ENCODE measurements around the gene MAG. TPM values are rescaled to one million over a fixed set of nuclear protein-coding genes. Genes with fewer than 3 reads are reported as not detected.

Gene MAG
- total RNA-seq, 1 donor from 2014 or later = not detected

DNA sequence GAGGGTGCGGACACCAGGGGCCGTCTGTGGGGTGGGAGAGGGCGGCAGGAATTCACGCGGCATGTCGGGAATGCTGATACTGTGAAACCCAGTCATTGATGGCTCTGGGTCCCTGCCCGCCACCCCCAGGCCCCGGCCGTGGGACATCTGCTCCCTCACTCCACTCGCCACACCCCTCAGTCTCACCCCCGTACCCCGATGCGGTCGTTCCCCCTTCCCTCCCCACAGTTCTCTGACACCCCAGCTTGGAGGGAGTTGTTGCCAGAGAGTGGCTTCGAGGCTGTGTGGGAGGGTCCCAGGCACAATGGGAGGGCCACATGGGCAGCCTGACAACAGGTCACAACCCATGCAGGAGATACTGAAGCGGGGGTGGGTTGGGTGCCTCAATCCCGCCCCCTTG lies 1.8 kb downstream of the MAG start:
- DNase-seq (ENCODE audit: missing footprints) = peak; percentile 14
- intact Hi-C loops (cut with DNase I) = no loop called here
- ATAC-seq = no peak

DNA sequence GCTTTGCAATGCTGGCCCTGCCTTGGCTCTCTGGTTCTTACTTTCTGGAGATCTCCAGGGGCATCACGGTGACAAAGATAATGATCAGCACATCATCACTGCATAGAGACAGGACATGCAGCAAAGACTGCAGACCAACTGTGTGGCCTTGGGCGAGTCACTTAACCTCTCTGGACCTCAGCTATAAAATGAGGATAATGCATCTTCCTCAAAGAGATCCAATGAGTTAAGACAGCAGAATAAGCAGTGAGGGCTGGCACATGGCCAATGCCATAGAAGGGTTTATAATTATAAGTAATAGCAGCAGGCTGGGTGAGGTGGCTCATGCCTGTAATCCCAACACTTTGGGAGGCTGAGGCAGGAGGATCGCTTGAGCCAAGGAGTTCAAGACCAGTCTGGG lies 2.4 kb downstream of the MAG start:
- peak; percentile 14 for DNase-seq (ENCODE audit: missing footprints)
- intact Hi-C loops (cut with DNase I) = no loop called here
- no peak for ATAC-seq

DNA sequence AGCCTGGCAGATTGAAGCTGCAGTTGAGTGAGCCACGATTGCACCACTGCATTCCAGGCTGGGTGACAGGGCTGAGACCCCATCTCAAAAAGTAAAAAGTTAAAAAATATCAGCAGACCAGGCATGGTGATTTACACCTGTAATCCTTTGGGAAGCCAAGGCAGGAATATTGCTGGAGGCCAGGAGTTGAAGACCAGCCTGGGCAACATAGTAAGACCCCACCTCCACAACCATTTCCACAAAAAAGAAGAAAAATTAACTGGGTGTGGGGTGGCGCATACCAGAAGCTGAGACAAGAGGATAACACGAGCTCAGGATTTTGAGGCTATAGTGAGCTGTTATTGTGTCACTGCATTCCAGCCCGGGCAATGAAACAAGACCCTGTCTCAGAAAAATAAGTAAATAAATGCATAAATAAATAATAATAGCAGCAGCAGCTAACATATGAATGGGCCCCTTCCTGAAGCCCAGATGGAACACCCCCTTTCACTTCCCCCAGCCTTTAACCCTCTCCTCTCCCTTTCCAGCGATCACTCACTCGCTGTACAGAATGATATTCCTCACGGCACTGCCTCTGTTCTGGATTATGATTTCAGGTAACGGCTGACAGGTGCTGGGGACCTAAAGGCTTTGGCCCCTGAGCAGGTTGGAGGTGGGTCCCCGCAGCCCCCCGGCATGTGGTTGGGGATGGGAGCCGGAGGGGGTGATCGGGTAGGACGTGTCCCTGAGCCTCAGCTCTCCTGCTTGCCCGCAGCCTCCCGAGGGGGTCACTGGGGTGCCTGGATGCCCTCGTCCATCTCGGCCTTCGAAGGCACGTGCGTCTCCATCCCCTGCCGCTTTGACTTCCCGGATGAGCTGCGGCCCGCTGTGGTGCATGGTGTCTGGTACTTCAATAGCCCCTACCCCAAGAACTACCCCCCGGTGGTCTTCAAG lies 3.2 kb downstream of the MAG start:
- ATAC-seq (no peak), DNase-seq (ENCODE audit: missing footprints) (no peak)
- intact Hi-C loops (cut with DNase I) = no loop called here

DNA sequence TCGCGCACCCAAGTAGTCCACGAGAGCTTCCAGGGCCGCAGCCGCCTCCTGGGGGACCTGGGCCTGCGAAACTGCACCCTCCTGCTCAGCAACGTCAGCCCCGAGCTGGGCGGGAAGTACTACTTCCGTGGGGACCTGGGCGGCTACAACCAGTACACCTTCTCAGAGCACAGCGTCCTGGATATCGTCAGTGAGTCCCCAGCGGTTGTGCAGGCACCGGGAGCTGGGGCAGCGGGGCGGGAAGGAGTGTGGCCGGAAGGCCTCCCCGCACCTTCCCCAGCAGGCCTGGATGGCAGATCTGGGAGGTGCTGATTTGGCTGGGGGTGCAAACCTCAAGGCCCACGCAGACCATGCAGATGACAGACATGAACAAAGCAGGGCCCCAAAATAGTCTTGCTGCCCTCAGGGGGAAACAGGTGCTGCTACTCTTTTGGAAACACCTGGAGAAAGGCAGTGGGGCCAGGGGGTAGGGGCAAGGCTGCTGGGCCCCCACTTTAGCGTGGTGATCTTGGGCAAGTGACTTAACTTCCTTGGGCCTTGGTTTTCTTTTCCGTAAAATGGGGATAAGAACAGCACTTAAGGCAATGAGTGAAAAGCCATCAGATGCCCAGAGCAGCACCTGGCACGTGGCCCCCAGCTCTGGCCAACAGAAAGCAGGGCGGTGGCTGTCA lies 4.0 kb downstream of the MAG start:
- intact Hi-C loops (cut with DNase I) = no loop called here
- ATAC-seq (no peak), DNase-seq (ENCODE audit: missing footprints) (peak; percentile 59)

DNA sequence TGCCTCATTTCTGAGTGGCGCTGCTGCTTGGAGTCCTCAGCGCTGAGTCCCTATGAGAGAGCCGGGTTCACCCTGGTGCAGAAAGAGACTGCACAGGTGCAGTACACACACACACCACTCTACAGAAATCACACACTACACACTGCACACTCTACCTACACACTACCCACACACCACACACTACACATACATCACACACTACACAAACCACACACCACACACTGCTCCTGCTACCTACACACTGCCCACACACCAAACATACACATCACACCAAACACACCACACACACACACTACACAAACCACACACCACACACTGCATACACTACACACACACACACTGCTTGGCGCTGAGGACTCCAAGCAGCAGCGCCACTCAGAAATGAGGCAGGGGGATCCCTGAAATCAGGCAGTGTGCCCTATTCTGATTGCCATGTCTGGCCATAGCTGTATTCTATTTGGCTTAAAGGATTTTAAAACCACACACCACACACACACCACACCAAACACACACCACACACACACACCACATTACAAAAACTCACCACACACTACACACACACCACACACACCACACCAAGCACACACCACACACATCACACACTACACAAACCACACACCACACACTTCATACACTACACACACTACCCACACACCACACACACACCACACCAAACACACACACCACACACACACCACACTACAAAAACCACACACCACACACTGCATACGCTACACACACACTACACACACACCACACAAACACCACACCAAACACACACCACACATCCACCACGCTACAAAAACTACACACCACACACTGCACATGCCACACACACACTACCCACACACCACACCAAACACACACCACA lies 4.9 kb downstream of the MAG start:
- DNase-seq (ENCODE audit: missing footprints) (peak; percentile 39), ATAC-seq (no peak)
- intact Hi-C loops (cut with DNase I) = no loop called here

DNA sequence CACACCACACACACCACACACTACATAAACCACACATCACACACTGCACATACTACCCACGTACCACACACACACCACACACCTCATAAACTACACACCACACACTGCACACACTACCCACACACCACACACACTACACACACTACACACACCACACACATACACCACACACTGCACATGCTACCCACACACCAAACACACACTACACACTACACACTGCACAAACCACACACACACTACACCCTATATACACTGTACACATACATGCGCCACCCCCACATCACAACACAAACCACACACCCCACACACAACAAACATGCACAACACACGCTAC lies 5.5 kb downstream of the MAG start:
- intact Hi-C loops (cut with DNase I) = no loop called here
- DNase-seq (ENCODE audit: missing footprints) (no peak), ATAC-seq (no peak)

DNA sequence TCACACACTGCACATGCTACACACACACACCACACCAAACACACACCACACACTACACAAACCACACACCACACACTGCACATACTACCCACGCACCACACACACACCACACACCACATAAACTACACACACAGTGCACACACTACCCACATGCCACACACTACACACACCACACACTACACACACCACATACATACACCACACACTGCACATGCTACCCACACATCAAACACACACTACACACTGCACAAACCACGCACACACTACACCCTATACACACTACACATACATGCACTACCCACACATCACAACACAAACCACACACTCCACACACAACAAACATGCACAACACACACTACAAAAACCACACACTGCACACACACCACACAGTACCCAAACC lies 6.0 kb downstream of the MAG start:
- peak; percentile 5 for DNase-seq (ENCODE audit: missing footprints)
- intact Hi-C loops (cut with DNase I) = no loop called here
- no peak for ATAC-seq

DNA sequence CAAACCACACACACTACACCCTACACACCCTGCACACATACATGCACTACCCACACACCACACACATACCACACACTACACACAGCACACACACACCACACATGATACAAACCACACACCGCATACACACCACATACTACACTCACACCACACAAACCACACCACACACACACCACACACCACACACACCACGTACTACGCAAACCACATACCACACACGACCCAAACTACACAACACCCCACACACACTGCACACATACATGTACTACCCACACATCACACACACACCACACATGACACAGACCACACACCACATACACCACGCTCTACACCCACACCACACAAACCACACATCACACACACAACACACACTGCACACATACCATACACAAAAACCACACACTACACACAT lies 6.6 kb downstream of the MAG start:
- intact Hi-C loops (cut with DNase I) = no loop called here

DNA sequence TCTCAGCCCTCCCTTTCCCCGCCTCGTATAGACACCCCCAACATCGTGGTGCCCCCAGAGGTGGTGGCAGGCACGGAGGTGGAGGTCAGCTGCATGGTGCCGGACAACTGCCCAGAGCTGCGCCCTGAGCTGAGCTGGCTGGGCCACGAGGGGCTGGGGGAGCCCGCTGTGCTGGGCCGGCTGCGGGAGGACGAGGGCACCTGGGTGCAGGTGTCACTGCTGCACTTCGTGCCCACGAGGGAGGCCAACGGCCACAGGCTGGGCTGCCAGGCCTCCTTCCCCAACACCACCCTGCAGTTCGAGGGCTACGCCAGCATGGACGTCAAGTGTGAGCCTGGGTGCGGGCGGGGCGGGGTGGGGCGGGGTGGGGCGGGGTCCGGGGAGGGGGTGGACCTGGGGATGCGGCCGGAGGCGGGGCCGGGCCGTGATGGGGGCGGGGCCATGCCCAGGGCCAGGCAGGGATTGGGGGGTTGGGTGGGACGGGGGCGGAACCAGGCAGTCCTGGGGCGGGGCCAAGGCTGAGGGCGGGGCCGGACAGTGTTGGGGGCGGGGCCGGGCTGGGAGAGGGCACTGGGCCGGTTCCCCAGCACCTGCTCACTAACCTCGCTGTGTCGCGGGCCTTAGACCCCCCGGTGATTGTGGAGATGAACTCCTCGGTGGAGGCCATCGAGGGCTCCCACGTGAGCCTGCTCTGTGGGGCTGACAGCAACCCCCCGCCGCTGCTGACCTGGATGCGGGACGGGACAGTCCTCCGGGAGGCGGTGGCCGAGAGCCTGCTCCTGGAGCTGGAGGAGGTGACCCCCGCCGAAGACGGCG lies 7.8 kb downstream of the MAG start:
- ATAC-seq (no peak), DNase-seq (ENCODE audit: missing footprints) (peak; percentile 65)
- intact Hi-C loops (cut with DNase I) = no loop called here

More for the DNA sequence above, 6.6 kb downstream of the MAG start:
- DNase-seq (ENCODE audit: missing footprints) = no peak
- no peak for ATAC-seq

DNA sequence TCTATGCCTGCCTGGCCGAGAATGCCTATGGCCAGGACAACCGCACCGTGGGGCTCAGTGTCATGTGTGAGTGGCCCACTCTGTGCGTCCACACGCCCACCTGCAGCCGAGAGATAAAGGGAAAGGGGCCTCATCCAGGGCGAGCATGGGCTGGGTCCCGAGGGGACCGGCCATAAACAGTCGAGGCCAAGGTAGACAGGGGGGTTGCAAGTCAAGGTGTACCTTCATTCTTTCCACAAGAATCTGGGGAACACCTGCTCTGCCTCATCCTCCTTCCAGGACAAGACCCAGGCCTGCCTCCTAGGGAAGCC lies 8.3 kb downstream of the MAG start:
- DNase-seq (ENCODE audit: missing footprints) = peak; percentile 28
- intact Hi-C loops (cut with DNase I) = no loop called here
- ATAC-seq = no peak

DNA sequence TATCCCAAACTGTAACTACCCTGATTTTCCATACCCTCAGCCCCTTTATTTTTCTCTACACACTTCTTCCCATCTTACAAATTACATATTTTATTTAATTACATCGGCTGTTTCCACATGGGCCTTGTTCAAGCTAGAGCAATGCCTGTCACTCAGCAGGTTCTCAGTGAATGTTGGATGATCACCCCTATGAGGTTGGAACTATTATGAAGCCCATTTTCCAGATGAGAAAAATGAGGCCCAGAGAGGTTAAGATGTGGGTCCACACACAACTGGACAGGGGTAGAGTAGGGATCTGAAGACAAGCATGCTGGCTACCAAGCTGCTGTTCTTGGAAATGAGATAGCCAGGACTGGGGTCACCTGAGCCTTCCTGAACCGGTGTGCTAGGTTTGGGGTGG lies 10.0 kb downstream of the MAG start:
- intact Hi-C loops (cut with DNase I) = no loop called here
- ATAC-seq (no peak), DNase-seq (ENCODE audit: missing footprints) (no peak)

DNA sequence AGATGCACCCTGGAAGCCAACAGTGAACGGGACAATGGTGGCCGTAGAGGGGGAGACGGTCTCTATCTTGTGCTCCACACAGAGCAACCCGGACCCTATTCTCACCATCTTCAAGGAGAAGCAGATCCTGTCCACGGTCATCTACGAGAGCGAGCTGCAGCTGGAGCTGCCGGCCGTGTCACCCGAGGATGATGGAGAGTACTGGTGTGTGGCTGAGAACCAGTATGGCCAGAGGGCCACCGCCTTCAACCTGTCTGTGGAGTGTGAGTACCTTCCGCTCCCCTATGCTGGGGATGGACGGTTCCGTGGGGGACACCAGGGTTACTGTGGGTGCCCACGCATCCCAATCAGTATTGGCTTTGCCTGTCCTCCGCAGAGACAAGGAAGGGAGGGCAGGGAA lies 10.5 kb downstream of the MAG start:
- intact Hi-C loops (cut with DNase I) = no loop called here
- DNase-seq (ENCODE audit: missing footprints) (no peak), ATAC-seq (no peak)

DNA sequence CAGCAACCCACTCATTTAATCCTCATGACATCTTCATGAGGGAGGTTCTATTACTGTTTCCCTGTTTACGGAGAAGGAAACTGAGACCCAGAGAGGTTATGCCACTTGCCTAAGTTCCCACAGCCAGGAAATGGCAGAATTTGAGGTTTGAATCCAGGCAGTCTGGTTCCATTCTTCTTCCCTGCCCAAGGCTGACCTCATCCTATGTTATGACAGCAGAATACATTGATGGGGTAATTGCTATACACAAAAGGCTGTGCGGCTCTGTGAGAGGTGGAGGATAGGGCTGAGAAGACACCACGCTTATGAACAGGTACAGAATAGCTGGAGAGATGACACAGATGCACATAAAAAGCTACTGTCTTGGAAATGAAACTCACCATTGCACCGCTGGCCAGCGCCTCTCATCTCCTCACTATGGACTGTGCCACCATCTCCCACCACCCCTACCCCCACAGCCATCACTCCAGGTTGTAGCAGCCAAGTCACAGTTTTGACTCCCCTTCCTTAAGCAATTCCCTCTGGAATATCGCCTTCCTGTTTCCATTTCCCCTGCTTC lies 11.5 kb downstream of the MAG start:
- no peak for ATAC-seq
- no peak for DNase-seq (ENCODE audit: missing footprints)
- intact Hi-C loops (cut with DNase I) = no loop called here

DNA sequence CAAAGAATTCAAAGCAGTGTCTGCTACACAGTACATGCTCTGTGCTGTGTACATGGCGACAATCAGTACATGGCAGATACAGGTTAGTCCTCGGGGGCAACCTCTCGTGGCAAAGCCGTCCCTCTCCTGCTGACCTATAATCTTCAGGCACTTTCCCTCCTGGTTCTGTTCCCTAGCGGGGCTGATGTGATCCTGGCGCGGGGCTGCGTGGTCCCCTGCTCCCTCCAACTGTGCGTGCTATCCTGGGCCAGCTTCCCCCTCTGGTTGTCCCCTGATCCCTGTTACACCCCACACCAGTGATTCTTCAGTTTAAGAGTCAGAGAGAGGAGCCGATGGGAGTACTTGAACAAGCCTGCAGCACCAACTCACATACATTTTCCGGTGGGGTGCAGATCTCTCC lies 12.1 kb downstream of the MAG start:
- no peak for ATAC-seq
- no peak for DNase-seq (ENCODE audit: missing footprints)
- intact Hi-C loops (cut with DNase I) = no loop called here

DNA sequence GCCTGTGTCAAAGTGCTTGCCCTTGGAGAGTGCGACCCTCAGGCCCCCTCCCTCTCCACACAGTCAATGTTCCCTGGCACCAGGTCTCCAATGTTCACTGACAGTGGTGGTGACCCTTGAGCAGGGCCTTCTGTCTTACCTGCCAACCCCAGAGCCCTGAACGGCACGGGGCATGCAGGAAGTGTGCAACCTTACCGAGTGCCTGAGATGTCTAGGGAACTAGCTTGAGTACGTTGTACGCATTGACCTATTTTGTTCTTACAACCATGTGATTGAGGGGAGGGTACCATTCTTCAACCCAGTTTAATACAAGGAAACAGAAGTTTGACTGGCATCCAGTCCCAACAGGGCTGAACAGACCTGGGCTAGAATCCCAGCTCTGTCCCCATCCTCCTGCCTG lies 13.2 kb downstream of the MAG start:
- intact Hi-C loops (cut with DNase I) = no loop called here
- ATAC-seq = no peak
- no peak for DNase-seq (ENCODE audit: missing footprints)

DNA sequence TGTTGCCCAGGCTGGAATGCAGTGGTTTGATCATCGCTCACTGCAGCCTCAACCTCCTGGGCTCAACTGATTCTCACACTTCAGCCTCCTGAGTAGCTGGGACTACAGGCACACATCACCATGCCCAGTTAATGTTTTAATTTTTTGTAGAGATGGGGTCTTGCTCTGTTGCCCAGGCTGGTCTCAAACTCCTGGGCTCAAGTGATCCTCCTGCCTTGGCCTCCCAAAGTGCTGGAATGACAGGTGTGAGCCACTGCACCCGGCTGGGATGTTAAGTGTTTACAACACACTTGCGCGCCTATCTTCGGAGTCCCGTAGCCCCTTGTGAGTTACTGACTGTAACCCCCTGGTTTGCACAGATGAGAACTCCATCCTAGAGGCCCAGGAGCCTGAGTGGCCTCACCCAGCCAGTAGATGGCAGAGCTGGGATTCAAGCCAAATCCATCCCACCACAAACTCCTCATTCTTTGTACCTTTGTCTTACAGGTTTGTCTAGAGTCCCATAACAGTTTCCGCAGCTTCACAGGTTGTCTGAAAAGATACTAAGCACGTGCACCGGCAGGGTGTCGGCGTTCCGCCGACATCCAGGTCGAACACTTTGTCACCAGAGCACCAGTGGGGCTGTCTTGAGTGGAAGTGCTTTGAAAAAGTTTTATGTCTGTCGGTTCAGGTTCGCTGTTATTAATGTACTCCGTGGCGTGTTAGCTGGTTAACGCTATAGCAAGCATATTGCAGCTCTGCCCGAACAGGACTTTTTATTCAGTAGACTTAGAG lies 14.7 kb downstream of the MAG start:
- DNase-seq (ENCODE audit: missing footprints) (no peak), ATAC-seq (no peak)
- intact Hi-C loops (cut with DNase I) = no loop called here

DNA sequence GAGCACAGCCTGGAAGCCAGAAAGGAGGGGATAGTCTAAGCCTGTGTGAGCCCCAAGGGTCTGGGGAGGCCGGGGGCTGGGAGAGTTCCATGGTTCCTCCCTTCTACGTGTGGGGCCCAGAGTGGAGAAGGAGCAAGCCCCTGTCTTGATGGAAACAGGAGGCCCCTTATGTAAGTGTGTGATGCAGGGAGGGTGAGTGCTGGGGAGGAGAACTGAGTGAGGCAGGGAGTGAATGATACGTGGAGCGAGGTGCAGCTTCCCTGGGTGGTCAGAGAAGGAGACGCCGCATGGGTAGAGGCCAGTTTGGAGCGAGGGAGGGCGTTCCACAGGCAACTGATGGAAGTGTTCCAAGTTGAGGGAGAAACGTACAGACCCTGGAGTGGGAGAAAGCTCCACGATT lies 16.0 kb downstream of the MAG start:
- DNase-seq (ENCODE audit: missing footprints) (no peak), ATAC-seq (no peak)
- intact Hi-C loops (cut with DNase I) = no loop called here

DNA sequence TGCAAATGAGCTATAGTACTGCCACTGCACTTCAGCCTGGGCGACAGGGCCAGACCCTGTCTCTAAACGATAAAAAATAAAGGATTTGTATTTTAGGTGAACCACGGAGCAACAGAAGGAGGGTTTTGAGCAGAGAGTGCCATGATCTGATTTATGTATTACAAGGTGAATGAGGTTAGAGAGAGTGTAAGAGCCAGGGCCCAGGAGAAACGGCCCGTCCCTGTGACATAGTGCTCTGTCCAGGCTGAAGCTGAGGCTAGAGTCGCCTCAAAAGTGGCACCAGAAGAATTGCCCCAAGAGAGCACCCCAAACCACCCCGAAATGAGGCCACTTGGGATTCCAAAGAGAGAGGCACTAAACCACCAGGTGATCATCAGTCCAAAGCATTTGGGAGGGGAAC lies 16.9 kb downstream of the MAG start:
- intact Hi-C loops (cut with DNase I) = no loop called here
- no peak for ATAC-seq
- no peak for DNase-seq (ENCODE audit: missing footprints)

Data from Right ventricle myocardium inferior (tissue), 1 donor.